H1 (cell line): ENCODE results near the gene CACNA2D3. TPM values are rescaled to one million over a fixed set of nuclear protein-coding genes. Genes with fewer than 3 reads are reported as not detected.
A peak's percentile ranks its signal among the peaks of the same experiment; 100 is the strongest.

Experiments
- CTCF ChIA-PET: fragments of 300-600 bp; sonication (Branson Sonifier 250); formaldehyde crosslinking; loops from one replicate; lab custom pipeline; 2021; ENCODE audit not compliant: partially characterized antibody; lab: Charles Lee
- POLR2A ChIA-PET: fragments of 300-600 bp; sonication (Branson Sonifier 250); formaldehyde crosslinking; loops from one replicate; lab custom pipeline; 2021; ENCODE audit warnings: inconsistent platforms; ENCODE audit not compliant: partially characterized antibody; lab: Charles Lee
- DNase-seq, 2 experiments: peaks; one replicate each; pipeline versions ENCODE4 v3.0.0 to v3.0.0-alpha.2; 2010 to 2022; ENCODE audit warnings: low spot score in 2 of 2, low read depth in 1 of 2, mixed read lengths in 1 of 2
- FAIRE-seq: peaks from 2 replicates; lab custom pipeline; 2011; peaks lifted over from hg19 to GRCh38; lab: Jason Lieb, UNC
- H2AFZ ChIP-seq: 2 replicates; pipeline ENCODE4 v1.8.1; 2012; ENCODE audit warnings: low read length, inconsistent platforms
- H2AK5ac ChIP-seq: 2 replicates; pipeline ENCODE4 v1.6.1; 2013; ENCODE audit warnings: low read depth, low read length
- H2BK120ac ChIP-seq: replicated peaks from 2 replicates; pipeline ENCODE3; 2013; ENCODE audit warnings: low read depth, low read length, inconsistent platforms
- H2BK12ac ChIP-seq: 2 replicates; pipeline ENCODE4 v1.6.1; 2013; ENCODE audit warnings: low read depth, low read length
- H2BK15ac ChIP-seq: 2 replicates; pipeline ENCODE4 v1.6.1; 2013; ENCODE audit warnings: low read length
- H2BK20ac ChIP-seq: 2 replicates; pipeline ENCODE4 v1.6.1; 2013; ENCODE audit warnings: low read length
- H2BK5ac ChIP-seq: 2 replicates; pipeline ENCODE4 v1.6.1; 2013; ENCODE audit warnings: low read depth, low read length
- H3K14ac ChIP-seq: 2 replicates; pipeline ENCODE4 v1.6.1; 2013; ENCODE audit warnings: inconsistent platforms; ENCODE audit not compliant: insufficient read length
- H3K18ac ChIP-seq: 2 replicates; pipeline ENCODE4 v1.6.1; 2013; ENCODE audit warnings: low read length; ENCODE audit errors: extremely low read depth
- H3K23ac ChIP-seq: 2 replicates; pipeline ENCODE4 v1.6.1; 2013; ENCODE audit warnings: inconsistent platforms; ENCODE audit not compliant: insufficient read length
- H3K23me2 ChIP-seq: 2 replicates; pipeline ENCODE4 v1.6.1; 2013; ENCODE audit warnings: low read depth, low read length
- H3K27ac ChIP-seq: 2 replicates; pipeline ENCODE4 v1.6.1; 2011; ENCODE audit warnings: low read depth, low read length, inconsistent platforms
- H3K27me3 ChIP-seq, 4 experiments: replicated peaks in 1 of 4; 1 replicate in 1 of 4; 2 replicates in 3 of 4; pipeline versions ENCODE4 v1.6.1 to v1.8.1; 2011 to 2013; ENCODE audit warnings: low read length in 3 of 4, mild to moderate bottlenecking in 3 of 4, inconsistent platforms in 2 of 4, mixed read lengths in 2 of 4, moderate library complexity in 1 of 4; ENCODE audit not compliant: control insufficient read depth in 3 of 4, insufficient read depth in 3 of 4; ENCODE audit errors: extremely low read depth in 1 of 4
- H3K36me3 ChIP-seq, 4 experiments: 2 replicates each; pipeline versions ENCODE4 v1.6.1 to v1.8.1; 2011 to 2013; ENCODE audit warnings: mild to moderate bottlenecking in 4 of 4, low read length in 3 of 4, moderate library complexity in 2 of 4, control low read depth in 1 of 4, inconsistent platforms in 1 of 4; ENCODE audit not compliant: insufficient read depth in 4 of 4, control insufficient read depth in 2 of 4
- H3K4ac ChIP-seq: replicated peaks from 2 replicates; pipeline ENCODE3; 2013; ENCODE audit warnings: low read length, low read depth, mixed read lengths, inconsistent platforms; ENCODE audit not compliant: insufficient read length
- H3K4me1 ChIP-seq, 4 experiments: replicated peaks in 1 of 4; 1 replicate in 1 of 4; 2 replicates in 3 of 4; pipeline versions ENCODE4 v1.6.1 to v1.8.1; 2011 to 2013; ENCODE audit warnings: low read length in 3 of 4, inconsistent platforms in 2 of 4, mixed read lengths in 1 of 4; ENCODE audit not compliant: insufficient read depth in 4 of 4, control insufficient read depth in 3 of 4
- H3K4me2 ChIP-seq, 2 experiments: 2 replicates each; pipeline versions ENCODE4 v1.6.1 to v1.8.1; 2011 to 2013; ENCODE audit warnings: low read depth in 2 of 2, low read length in 2 of 2, control low read depth in 1 of 2, inconsistent platforms in 1 of 2, mild to moderate bottlenecking in 1 of 2; ENCODE audit not compliant: insufficient read depth in 1 of 2
- H3K4me3 ChIP-seq, 4 experiments: fragments of 200-600, 300-600 bp in 1 of 4; sonication (generic), shearing (Covaris generic), sonication (Bioruptor Twin) in 1 of 4; 2 replicates each; pipeline versions ENCODE4 v1.5.1 to v1.8.1; 2011 to 2016; ENCODE audit warnings: low read length in 4 of 4, low read depth in 3 of 4, control low read depth in 2 of 4, inconsistent platforms in 2 of 4, mild to moderate bottlenecking in 2 of 4, mixed read lengths in 1 of 4, moderate library complexity in 1 of 4; ENCODE audit not compliant: insufficient read depth in 2 of 4; ENCODE audit errors: extremely low read depth in 1 of 4
- H3K56ac ChIP-seq: replicated peaks from 2 replicates; pipeline ENCODE3; 2013; ENCODE audit warnings: low read depth, mild to moderate bottlenecking, mixed read lengths, low read length, inconsistent platforms; ENCODE audit not compliant: insufficient read length
- H3K79me1 ChIP-seq: 2 replicates; pipeline ENCODE4 v1.6.1; 2013; ENCODE audit warnings: low read depth, low read length, control low read depth
- H3K79me2 ChIP-seq, 2 experiments: 2 replicates each; pipeline versions ENCODE4 v1.6.1 to v1.8.1; 2012 to 2013; ENCODE audit warnings: low read length in 2 of 2, mild to moderate bottlenecking in 2 of 2, inconsistent platforms in 1 of 2; ENCODE audit not compliant: insufficient read depth in 2 of 2, control insufficient read depth in 1 of 2
- H3K9ac ChIP-seq, 4 experiments: replicated peaks in 1 of 4; 1 replicate in 1 of 4; 2 replicates in 3 of 4; pipeline versions ENCODE4 v1.6.1 to v1.8.1; 2011 to 2013; ENCODE audit warnings: low read depth in 3 of 4, low read length in 3 of 4, control low read depth in 2 of 4, mild to moderate bottlenecking in 2 of 4, moderate library complexity in 2 of 4, inconsistent platforms in 1 of 4; ENCODE audit errors: extremely low read depth in 1 of 4
- H3K9me3 ChIP-seq, 2 experiments: 2 replicates each; pipeline versions ENCODE4 v1.6.1 to v1.8.1; 2012 to 2013; ENCODE audit warnings: mild to moderate bottlenecking in 2 of 2, moderate library complexity in 2 of 2, control low read depth in 1 of 2, inconsistent platforms in 1 of 2, low read depth in 1 of 2, low read length in 1 of 2, mixed read lengths in 1 of 2; ENCODE audit not compliant: insufficient read depth in 2 of 2
- H4K20me1 ChIP-seq, 2 experiments: replicated peaks in 1 of 2; 2 replicates each; pipeline versions ENCODE3 to v1.8.1; 2011 to 2013; ENCODE audit warnings: inconsistent platforms in 2 of 2, low read length in 2 of 2, mild to moderate bottlenecking in 1 of 2; ENCODE audit not compliant: insufficient read depth in 2 of 2, control insufficient read depth in 1 of 2
- H4K5ac ChIP-seq: 2 replicates; pipeline ENCODE4 v1.6.1; 2013; ENCODE audit warnings: low read length, low read depth, mixed read lengths, inconsistent platforms; ENCODE audit not compliant: insufficient read length
- H4K8ac ChIP-seq: 2 replicates; pipeline ENCODE4 v1.8.0; 2013; ENCODE audit warnings: mild to moderate bottlenecking, moderate library complexity, low read length, inconsistent platforms; ENCODE audit not compliant: insufficient read depth; ENCODE audit errors: extremely low read depth
- H4K91ac ChIP-seq: replicated peaks from 2 replicates; pipeline ENCODE3; 2013; ENCODE audit warnings: low read length, mixed read lengths, inconsistent platforms; ENCODE audit not compliant: insufficient read length
- BCL11A ChIP-seq, 2 experiments: IDR thresholded peaks; one replicate each; pipeline ENCODE4 v1.6.1; 2011; ENCODE audit warnings: low read depth in 2 of 2, low read length in 2 of 2, mild to moderate bottlenecking in 2 of 2
- CBX5 ChIP-seq: fragments of 300-800, 300-1000 bp; sonication (generic); IDR thresholded peaks from 2 replicates; pipeline ENCODE4 v1.7.1; 2016; ENCODE audit warnings: antibody characterized with exemption, low read length, low read depth
- CBX8 ChIP-seq: fragments of 300-800, 300-1000 bp; sonication (generic); IDR thresholded peaks from 2 replicates; pipeline ENCODE4 v1.7.1; 2016; ENCODE audit warnings: low read depth, low read length, borderline replicate concordance
- EP300 ChIP-seq, 2 experiments: IDR thresholded peaks; 1 replicate in 1 of 2; 2 replicates in 1 of 2; pipeline ENCODE4 v1.6.1; 2011 to 2012; ENCODE audit warnings: low read depth in 2 of 2, low read length in 2 of 2, mild to moderate bottlenecking in 2 of 2, borderline replicate concordance in 1 of 2, inconsistent platforms in 1 of 2, moderate library complexity in 1 of 2
- PHF8 ChIP-seq: fragments of 200-600 bp; sonication (generic); conservative IDR thresholded peaks from 2 replicates; pipeline ENCODE4 v1.7.1; 2012; ENCODE audit warnings: low read depth, mild to moderate bottlenecking, inconsistent platforms, low read length, moderate library complexity
- RXRA ChIP-seq: IDR thresholded peaks from 2 replicates; pipeline ENCODE4 v1.6.1; 2011; ENCODE audit warnings: low read depth, mild to moderate bottlenecking, low read length, moderate library complexity; ENCODE audit not compliant: insufficient read depth
- SAP30 ChIP-seq: fragments of 300-600 bp; sonication (generic); IDR thresholded peaks from 2 replicates; pipeline ENCODE4 v1.7.1; 2012; ENCODE audit warnings: low read length, moderate library complexity, mild to moderate bottlenecking, inconsistent platforms; ENCODE audit not compliant: insufficient read depth, insufficient replicate concordance
- TBP ChIP-seq: IDR thresholded peaks from 2 replicates; pipeline ENCODE4 v1.6.1; 2011; ENCODE audit warnings: low read depth, low read length, improper control_type of control experiment
- USF2 ChIP-seq: IDR thresholded peaks from 2 replicates; pipeline ENCODE4 v1.6.1; 2011; ENCODE audit warnings: low read length, improper control_type of control experiment
- YY1 ChIP-seq: IDR thresholded peaks from 2 replicates; pipeline ENCODE4 v1.6.1; 2011; ENCODE audit warnings: low read depth, mild to moderate bottlenecking, low read length
- WGBS, 2 experiments: shearing (Covaris generic) in 1 of 2; methylation state at CpG; one replicate each; pipeline versions ENCODE4 v1.1.6 to v1.1.7; 2013 to 2015; ENCODE audit warnings: low lambda C conversion rate in 2 of 2, mixed read lengths in 2 of 2, inconsistent platforms in 1 of 2, low coverage in 1 of 2, missing lambda C conversion rate in 1 of 2; ENCODE audit not compliant: insufficient replicate concordance in 2 of 2, insufficient coverage in 1 of 2, insufficient read length in 1 of 2; ENCODE audit errors: extremely low coverage in 1 of 2, missing lambda C conversion rate in 1 of 2; 5-methylcytosine and 5-hydroxymethylcytosine counted together
- polyA plus RNA-seq, 7 experiments: library from polyadenylated mRNA; depleted of rRNA in 3 of 7; stranded (reverse) in 5 of 7; unstranded in 2 of 7; fragments of >200 nt in 5 of 7; fragments of 200-250 nt in 2 of 7; gene quantifications; 1 replicate in 5 of 7; 2 replicates in 1 of 7; 4 replicates in 1 of 7; pipeline versions ENCODE4 v1.2.1 to v1.2.3, GENCODE V29; 2011 to 2013; ENCODE audit warnings: missing spikeins in 2 of 7, mixed read lengths in 2 of 7
- total RNA-seq: library from RNA; stranded (reverse); fragmentation: NEBNext Ultra II Directional; extraction: Animal tissue kit (Norgen Biotek cat#: 25700); gene quantifications from 2 replicates; pipeline ENCODE4 v1.2.1, GENCODE V29; 2021

The CACNA2D3 gene
- total and polyA plus RNA-seq, 2 of the 8 experiments (the other 6 are each of a cell fraction or from before 2014, with no cell fraction given), result 1.5 to 1.8 TPM

- no peak overlapping the region for H3K9ac ChIP-seq
- TF ChIP-seq CBX8 (no peak), RXRA (no peak), PHF8 (no peak), EP300 (IDR thresholded peaks at IDR 0.05; ENCODE audit: borderline replicate concordance in 1 of 2, low read depth in 2 of 2, low read length in 2 of 2) (no peak), TBP (no peak), SAP30 (no peak), CBX5 (no peak), YY1 (no peak), USF2 (no peak), BCL11A (IDR thresholded peaks at IDR 0.05; ENCODE audit: low read depth in 2 of 2, low read length in 2 of 2) (no peak)
Observed at GRCh38 chr3:54960701-54961100, 838.3 kb downstream of the CACNA2D3 start.

More at GRCh38 chr3:54960701-54961100, 838.3 kb downstream of the CACNA2D3 start:
- Histone ChIP-seq H2BK15ac (no peak overlapping the region), H3K4me3 (no peak overlapping the region), H4K91ac (no peak overlapping the region), H2AFZ (no peak overlapping the region), H3K79me2 (no peaks in the 10 kb centered on the region), H3K14ac (no peak overlapping the region), H3K27ac (no peak overlapping the region), H2AK5ac (no peak overlapping the region), H3K79me1 (no peaks in the 10 kb centered on the region), H3K4ac (no peak overlapping the region), H2BK12ac (no peak overlapping the region), H4K5ac (no peak overlapping the region), H3K36me3 (no peaks in the 10 kb centered on the region), H3K18ac (no peak overlapping the region), H3K4me1 (peaks cover 0 to under 1% (median 0%) of the 10 kb centered on the region in 4 experiments; a peak in 1 of 7 replicates), H3K56ac (no peak overlapping the region), H3K9me3 (no peaks in the 10 kb centered on the region), H2BK120ac (no peak overlapping the region), H4K8ac (no peak overlapping the region), H2BK20ac (no peak overlapping the region), H2BK5ac (no peak overlapping the region), H3K23ac (no peak overlapping the region), H4K20me1 (no peaks in the 10 kb centered on the region), H3K27me3 (no peaks in the 10 kb centered on the region; a peak in 1 of 7 replicates), H3K23me2 (no peaks in the 10 kb centered on the region), H3K4me2 (no peak overlapping the region)
- DNase-seq (no peak), FAIRE-seq (peak; percentile 50)
- ChIA-PET POLR2A (no interaction called here), CTCF (interaction anchor here (1.3 kb wide), 1 partner anchor 38 kb away, joined by 6 read pairs; no protein-coding TSS in a partner anchor)
- 88% methylated on average over 4 of the region's 4 CpGs; no CpG with 5 or more reads in 1 of the 2 experiments for WGBS, 2 experiments
